ENCODE data around the gene PROX1.
"Not testable (repeated sequence)": the region's sequence is repeated elsewhere in the genome, so short reads cannot be mapped to it uniquely, and the experiment has no call there.

The PROX1 gene

DNA sequence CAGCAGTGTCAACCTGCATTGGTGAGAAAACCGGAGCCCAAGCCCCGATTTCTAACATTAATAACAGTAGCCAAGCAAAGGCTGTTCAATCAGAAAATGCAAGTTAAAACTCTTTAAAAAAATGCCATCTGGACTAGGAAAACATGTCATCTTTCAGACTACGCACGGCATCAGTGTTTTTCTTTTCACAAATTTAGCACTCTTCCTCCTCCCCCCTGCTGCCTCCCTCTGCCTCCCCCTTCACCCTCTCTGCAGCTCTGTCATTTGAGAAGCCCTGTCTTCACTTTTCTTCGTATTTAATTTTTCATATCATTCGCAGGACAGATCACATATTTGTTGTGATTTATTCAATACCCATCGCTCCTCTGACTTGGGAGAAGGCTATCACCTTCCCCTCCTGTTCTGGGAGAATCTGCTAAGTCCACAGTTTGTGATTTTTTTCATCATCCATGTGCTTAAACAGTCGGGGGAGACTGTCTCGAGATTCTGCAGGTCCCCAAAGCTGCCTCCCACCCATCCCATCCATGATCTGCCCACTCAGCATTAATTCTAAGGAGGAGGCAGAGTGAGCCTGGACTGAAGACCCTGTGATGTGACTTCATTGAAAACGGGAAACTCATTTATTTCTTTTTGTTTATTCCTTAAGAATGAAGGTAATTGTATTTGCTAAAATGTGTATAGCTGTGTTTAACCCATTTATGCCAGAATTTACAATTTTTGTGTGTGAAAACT is 84.8 kb downstream of the PROX1 start:
- no peak for DNase-seq (ENCODE audit: low read depth)

DNA sequence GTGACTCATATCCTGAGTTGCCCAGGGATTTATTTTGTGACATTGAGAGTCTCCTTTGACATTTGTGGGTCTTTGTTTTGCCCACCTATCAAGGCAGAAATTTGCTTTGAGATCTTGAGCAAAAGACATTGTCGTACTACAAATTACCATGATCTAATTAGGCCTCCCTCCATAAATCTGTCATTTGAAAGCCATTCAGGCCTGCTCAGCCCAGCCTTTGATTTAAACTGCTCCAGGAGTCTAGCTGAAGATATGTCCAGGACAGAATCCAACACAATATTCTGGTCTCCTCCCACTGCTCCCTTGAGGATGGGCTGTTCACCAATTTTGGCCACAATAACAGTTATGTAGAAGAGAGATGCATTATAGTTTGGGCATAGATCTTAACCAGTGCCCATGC is 86.7 kb downstream of the PROX1 start:
- no peak for DNase-seq (ENCODE audit: low read depth)

DNA sequence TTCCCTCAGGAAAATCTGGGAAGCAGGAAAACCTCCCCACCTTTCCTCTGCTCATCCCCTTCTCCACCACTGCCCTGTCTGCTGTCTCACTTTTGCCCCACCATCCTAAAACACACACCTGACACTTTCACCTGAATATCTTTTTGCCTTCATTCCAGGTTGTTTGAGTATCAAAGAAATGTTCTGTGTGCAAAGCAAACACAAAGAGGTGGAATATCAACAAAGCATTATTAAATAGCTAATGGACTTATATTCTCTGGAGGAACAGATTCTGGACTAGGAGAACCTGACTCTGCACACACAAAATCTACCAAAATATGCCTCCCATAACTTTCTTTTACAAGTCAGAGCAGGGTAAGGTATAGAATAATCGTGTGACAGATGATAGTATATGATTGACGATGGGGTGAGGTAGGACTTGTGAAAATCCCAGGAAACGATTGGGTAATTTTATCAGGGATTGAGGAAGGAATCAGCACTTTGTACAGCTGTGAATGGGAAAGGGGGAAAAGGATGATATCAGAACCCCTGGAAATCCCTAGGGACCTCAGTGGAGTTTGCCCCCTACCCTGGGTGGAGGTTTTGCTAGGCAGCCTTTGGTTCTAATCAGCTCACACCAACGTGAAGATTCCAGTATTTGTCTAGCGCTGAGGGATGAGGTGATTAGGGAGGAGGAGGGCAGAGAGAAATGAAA is 87.7 kb downstream of the PROX1 start:
- no peak for DNase-seq (ENCODE audit: low read depth)

DNA sequence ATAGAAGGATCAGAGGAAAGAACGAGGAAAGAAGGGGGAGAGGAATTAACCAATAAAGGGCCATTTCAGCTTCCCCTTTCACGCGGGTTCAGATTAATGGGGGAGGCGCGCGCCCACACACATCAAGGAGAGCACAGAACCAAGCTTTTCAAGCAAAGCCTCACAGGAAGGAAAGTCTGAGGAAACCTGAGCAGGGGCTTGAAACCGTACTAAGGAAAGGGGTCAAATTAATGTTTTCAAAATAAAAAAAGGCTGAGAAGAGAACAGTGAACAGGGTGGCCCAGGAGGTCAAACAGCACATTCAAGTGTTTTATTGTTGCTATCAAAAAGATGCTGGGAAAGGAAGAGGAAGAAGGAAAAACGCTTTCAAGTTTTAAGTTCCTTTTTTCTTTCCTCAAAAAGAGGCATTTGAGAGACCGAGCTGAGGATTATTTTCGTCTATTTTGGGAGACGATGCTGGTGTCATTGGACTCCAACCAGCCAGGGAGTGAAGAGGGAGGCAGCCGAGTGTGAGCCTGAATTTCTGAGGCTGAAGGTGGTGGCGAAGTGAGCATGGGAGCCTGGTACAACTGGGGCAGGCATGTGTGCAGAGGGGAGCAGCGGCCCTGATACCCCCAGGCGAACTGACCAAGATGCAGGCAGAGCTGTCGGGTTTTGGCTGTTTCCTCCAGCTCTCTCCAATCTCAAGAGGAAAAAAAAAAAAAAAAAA is 88.4 kb downstream of the PROX1 start:
- no peak for DNase-seq (ENCODE audit: low read depth)

DNA sequence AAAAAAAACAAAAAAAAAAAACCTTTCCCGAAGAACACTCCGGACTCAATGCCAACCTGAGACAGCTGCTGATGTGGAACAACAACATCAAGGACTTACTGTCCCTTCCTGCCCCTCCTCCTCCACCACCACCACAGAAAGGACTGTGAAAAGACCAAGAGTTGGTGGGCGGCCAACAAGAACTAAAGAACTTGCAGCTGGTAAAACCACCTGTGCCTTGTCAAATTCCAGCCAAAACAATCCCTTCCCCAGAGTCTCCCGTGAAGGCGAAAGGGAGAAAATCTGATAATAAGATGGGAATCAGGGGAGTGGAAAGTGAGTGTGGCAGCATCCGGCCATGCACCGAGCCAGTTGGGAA is 88.9 kb downstream of the PROX1 start:
- no peak for DNase-seq (ENCODE audit: low read depth)

DNA sequence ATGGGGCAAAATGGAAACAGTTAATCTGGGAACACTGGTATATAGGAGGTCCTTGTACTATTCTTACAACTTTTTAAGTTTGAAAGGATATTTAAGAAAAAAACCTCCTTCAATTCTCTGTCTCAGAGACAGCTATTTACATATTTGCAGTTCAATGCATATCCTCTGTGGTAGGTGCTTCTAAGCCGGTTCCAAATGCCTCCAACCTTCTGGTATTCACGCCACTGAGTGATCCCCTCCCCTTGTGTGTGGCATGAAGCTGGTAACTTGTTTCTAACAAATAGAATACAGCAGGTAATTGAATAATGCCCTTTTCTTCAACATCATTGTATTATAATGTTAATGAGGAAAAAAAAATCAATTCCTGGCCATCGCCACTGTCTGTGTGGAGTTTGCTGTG is 91.2 kb downstream of the PROX1 start:
- no peak for DNase-seq (ENCODE audit: low read depth)

DNA sequence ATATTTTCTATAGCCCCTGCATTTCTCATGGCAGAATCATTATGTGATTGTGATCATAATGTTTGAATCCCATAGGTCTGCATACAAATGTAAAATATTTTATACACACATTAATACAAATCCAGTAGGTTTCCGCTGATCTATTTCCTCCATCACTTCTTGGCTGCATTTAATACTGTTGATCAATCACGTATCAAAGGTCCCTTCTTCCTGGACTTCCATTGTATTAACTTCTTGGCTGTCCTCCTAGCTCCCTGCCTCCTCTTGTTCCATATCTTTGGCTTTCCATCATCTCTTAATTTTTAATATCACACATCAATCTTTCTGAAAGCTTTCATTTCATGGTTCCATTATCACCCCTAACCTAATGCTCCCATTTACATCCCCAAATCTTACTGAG is 97.6 kb downstream of the PROX1 start:
- DNase-seq (ENCODE audit: low read depth), result no peak

DNA sequence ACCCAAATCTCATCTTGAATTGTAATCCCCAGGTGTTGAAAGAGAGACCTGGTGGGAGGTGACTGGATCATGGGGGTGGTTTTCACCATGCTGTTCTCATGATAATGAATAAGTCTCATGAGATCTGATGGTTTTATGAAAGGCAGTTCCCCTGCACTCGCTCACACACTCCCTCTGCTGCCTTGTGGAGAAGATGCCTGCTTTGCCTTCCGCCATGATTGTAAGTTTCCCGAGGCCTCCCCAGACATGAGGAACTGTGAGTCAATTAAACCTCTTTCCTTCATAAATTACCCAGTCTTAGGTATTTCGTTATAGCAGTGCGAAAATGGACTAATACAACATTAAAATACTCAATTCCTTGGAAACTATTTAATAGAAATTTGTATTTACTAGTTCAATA is 99.2 kb downstream of the PROX1 start:
- no peak for DNase-seq (ENCODE audit: low read depth)

DNA sequence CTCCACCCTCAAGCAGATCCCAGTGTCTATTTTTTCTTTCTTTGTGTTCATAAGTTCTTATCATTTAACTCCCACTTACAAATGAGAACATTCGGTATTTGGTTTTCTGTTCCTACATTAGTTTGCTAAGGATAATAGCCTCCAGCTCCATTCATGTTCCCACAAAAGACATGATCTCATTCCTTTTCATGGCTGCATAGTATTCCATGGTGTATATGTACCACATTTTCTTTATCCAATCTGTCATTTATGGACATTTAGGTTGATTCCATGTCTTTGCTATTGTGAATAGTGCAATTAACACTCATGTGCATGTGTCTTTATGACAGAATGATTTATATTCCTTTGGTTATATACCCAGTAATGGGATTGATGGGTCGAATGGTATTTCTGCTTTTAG is 101.2 kb downstream of the PROX1 start:
- DNase-seq (ENCODE audit: low read depth), result not testable (repeated sequence)

Measured in activated T-cell treated with anti-CD3 and anti-CD28 coated beads for 1 hour (primary cell).